Stimulated activated CD8-positive, alpha-beta memory T cell treated with anti-CD3 and anti-CD28 coated beads, Interleukin-12 subunit alpha, Interleukin-12 subunit beta, amount 100 ng/mL, for 4 hours (primary cell): ENCODE data around the gene CACNA2D3.
"Not testable (repeated sequence)": the region's sequence is repeated elsewhere in the genome, so short reads cannot be mapped to it uniquely, and the experiment has no call there.

ENCODE experiments used
- DNase-seq: peaks from one replicate; pipeline ENCODE4 v3.0.0-alpha.2; 2020; ENCODE audit warnings: low read depth

Gene CACNA2D3

GRCh38 chr3:55089211-55089610 is 966.9 kb downstream of the CACNA2D3 start:
- no peak for DNase-seq

- DNase-seq: no peak
These were observed 967.9 kb downstream of the CACNA2D3 start for GRCh38 chr3:55090291-55090690.

- no peak for DNase-seq
These were observed 968.4 kb downstream of the CACNA2D3 start for GRCh38 chr3:55090746-55091145.

- DNase-seq: no peak
These were observed 969.3 kb downstream of the CACNA2D3 start for GRCh38 chr3:55091381-55092225.

- DNase-seq: no peak
These were observed 972.3 kb downstream of the CACNA2D3 start for GRCh38 chr3:55094676-55095075.

GRCh38 chr3:55097441-55097840 is 975.1 kb downstream of the CACNA2D3 start:
- no peak for DNase-seq

GRCh38 chr3:55105647-55106046 is 983.3 kb downstream of the CACNA2D3 start:
- DNase-seq: no peak

- no peak for DNase-seq
These were observed 984.8 kb downstream of the CACNA2D3 start for GRCh38 chr3:55107187-55107586.

- DNase-seq: not testable (repeated sequence)
These were observed 989.6 kb downstream of the CACNA2D3 start for GRCh38 chr3:55111906-55112305.

- no peak for DNase-seq
These were observed 996.1 kb downstream of the CACNA2D3 start for GRCh38 chr3:55118451-55118850.

GRCh38 chr3:55119268-55119667 is 996.9 kb downstream of the CACNA2D3 start:
- no peak for DNase-seq

GRCh38 chr3:55122312-55122711 is 1000.0 kb downstream of the CACNA2D3 start:
- DNase-seq: no peak
